Measurements from ENCODE around the gene GABRQ. TPM values are rescaled to one million over a fixed set of nuclear protein-coding genes. Genes with fewer than 3 reads are reported as not detected.

Gene GABRQ
- total and polyA plus RNA-seq, 2 donors (not counting 1 experiment from before 2014, with no cell fraction given): not detected

DNA sequence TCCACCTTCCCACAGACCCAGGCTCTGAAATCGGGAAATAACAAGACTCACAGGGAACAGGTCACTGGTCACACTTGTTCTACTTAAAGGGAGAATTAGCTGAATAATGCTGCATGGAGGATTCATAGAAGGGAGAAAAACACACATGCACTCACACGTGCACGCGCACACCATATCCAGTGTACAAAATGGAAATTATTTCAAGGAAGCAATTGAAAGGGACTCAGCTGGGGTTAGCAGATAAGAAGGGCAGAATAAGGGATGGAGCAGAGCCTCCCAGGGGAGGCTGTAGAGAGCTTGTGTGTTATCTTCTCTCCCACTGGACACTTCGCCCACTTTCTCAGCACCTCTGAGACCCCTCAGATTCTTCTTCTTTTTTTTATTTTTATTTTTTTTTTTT lies 10.3 kb downstream of the GABRQ start:
- Histone ChIP-seq H3K4me2 (ENCODE audit: extremely low read depth, insufficient read depth, low read length) (no peak overlapping the region), H3K9me3 (ENCODE audit: control insufficient read depth, insufficient read depth, low read depth, low read length) (no peaks in the 10 kb centered on the region), H3K4me3 (replicated peaks in 1 of 4; ENCODE audit: control extremely low read depth in 1 of 4, insufficient read depth in 1 of 4, low read depth in 3 of 4, low read length in 4 of 4) (no peak overlapping the region), H3K36me3 (ENCODE audit: control insufficient read depth, insufficient read depth, low read length) (no peaks in the 10 kb centered on the region), H3K4me1 (ENCODE audit: control insufficient read depth, extremely low read depth, insufficient read depth, low read length) (no peaks in the 10 kb centered on the region), H2AFZ (ENCODE audit: low read length) (no peak overlapping the region), H4K20me1 (ENCODE audit: control insufficient read depth, extremely low read depth, insufficient read depth, low read length) (no peaks in the 10 kb centered on the region), H3K9ac (ENCODE audit: insufficient read depth, low read length) (no peak overlapping the region), H3K27ac (ENCODE audit: insufficient read depth, low read length) (no peak overlapping the region), H3K27me3 (ENCODE audit: control insufficient read depth, insufficient read depth, low read length) (no peaks in the 10 kb centered on the region), H3K79me2 (ENCODE audit: control insufficient read depth, insufficient read depth, low read length) (no peaks in the 10 kb centered on the region)
- TF ChIP-seq, protein P1, sequence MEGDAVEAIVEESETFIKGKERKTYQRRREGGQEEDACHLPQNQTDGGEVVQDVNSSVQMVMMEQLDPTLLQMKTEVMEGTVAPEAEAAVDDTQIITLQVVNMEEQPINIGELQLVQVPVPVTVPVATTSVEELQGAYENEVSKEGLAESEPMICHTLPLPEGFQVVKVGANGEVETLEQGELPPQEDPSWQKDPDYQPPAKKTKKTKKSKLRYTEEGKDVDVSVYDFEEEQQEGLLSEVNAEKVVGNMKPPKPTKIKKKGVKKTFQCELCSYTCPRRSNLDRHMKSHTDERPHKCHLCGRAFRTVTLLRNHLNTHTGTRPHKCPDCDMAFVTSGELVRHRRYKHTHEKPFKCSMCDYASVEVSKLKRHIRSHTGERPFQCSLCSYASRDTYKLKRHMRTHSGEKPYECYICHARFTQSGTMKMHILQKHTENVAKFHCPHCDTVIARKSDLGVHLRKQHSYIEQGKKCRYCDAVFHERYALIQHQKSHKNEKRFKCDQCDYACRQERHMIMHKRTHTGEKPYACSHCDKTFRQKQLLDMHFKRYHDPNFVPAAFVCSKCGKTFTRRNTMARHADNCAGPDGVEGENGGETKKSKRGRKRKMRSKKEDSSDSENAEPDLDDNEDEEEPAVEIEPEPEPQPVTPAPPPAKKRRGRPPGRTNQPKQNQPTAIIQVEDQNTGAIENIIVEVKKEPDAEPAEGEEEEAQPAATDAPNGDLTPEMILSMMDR (conservative IDR thresholded peaks at IDR 0.05 in 1 of 2, IDR thresholded peaks at IDR 0.05 in 1 of 2; ENCODE audit: low read depth in 1 of 2, low read length in 2 of 2): no peak
- no peak for TF ChIP-seq EZH2 (IDR thresholded peaks at IDR 0.05; ENCODE audit: low read length, missing control alignments)
- DNase-seq (ENCODE audit: low read depth in 2 of 2): no peak

DNA sequence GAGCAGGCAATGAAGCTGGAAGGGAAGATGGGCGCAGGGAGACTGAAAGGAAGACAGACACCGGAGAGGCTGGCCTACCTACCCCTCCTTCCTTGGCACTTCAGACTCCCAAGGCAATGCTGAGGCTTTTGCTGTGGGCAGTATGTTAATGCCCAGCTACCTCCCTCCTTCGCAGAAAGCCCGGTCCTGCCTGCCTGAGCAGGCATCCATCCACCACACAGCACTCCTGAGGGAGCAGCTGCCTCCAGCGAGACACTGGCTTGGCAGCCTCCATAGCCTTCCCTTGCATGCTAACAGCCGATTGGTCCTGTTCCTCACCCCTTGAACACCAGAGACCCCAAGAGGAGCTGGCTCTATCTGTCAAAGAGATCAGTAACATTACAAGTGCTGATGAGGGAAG lies 14.4 kb downstream of the GABRQ start:
- Histone ChIP-seq H2AFZ (ENCODE audit: low read length) (no peak overlapping the region), H3K79me2 (ENCODE audit: control insufficient read depth, insufficient read depth, low read length) (no peaks in the 10 kb centered on the region), H3K4me2 (ENCODE audit: extremely low read depth, insufficient read depth, low read length) (no peak overlapping the region), H3K27me3 (ENCODE audit: control insufficient read depth, insufficient read depth, low read length) (no peaks in the 10 kb centered on the region), H4K20me1 (ENCODE audit: control insufficient read depth, extremely low read depth, insufficient read depth, low read length) (no peaks in the 10 kb centered on the region), H3K4me3 (replicated peaks in 1 of 4; ENCODE audit: control extremely low read depth in 1 of 4, insufficient read depth in 1 of 4, low read depth in 3 of 4, low read length in 4 of 4) (no peak overlapping the region), H3K36me3 (ENCODE audit: control insufficient read depth, insufficient read depth, low read length) (no peaks in the 10 kb centered on the region), H3K9ac (ENCODE audit: insufficient read depth, low read length) (no peak overlapping the region), H3K27ac (ENCODE audit: insufficient read depth, low read length) (no peak overlapping the region), H3K4me1 (ENCODE audit: control insufficient read depth, extremely low read depth, insufficient read depth, low read length) (no peaks in the 10 kb centered on the region), H3K9me3 (ENCODE audit: control insufficient read depth, insufficient read depth, low read depth, low read length) (no peaks in the 10 kb centered on the region)
- TF ChIP-seq EZH2 (IDR thresholded peaks at IDR 0.05; ENCODE audit: low read length, missing control alignments): no peak
- TF ChIP-seq, protein P1 (conservative IDR thresholded peaks at IDR 0.05 in 1 of 2, IDR thresholded peaks at IDR 0.05 in 1 of 2; ENCODE audit: low read depth in 1 of 2, low read length in 2 of 2): no peak
- no peak for DNase-seq (ENCODE audit: low read depth in 2 of 2)

DNA sequence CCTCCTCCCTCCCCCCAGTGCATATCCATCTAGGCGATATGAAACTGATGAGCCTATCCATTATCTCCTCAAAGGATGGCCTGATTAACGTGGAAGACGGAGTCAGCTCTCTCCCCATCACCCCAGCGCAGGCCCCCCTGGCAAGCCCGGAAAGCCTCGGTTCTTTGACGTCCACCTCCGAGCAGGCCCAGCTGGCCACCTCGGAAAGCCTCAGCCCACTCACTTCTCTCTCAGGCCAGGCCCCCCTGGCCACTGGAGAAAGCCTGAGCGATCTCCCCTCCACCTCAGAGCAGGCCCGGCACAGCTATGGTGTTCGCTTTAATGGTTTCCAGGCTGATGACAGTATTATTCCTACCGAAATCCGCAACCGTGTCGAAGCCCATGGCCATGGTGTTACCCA lies 14.8 kb downstream of the GABRQ start:
- Histone ChIP-seq H3K27ac (ENCODE audit: insufficient read depth, low read length) (no peak overlapping the region), H3K4me1 (ENCODE audit: control insufficient read depth, extremely low read depth, insufficient read depth, low read length) (no peaks in the 10 kb centered on the region), H3K9me3 (ENCODE audit: control insufficient read depth, insufficient read depth, low read depth, low read length) (no peaks in the 10 kb centered on the region), H4K20me1 (ENCODE audit: control insufficient read depth, extremely low read depth, insufficient read depth, low read length) (no peaks in the 10 kb centered on the region), H3K79me2 (ENCODE audit: control insufficient read depth, insufficient read depth, low read length) (no peaks in the 10 kb centered on the region), H3K9ac (ENCODE audit: insufficient read depth, low read length) (no peak overlapping the region), H3K4me2 (ENCODE audit: extremely low read depth, insufficient read depth, low read length) (no peak overlapping the region), H3K27me3 (ENCODE audit: control insufficient read depth, insufficient read depth, low read length) (no peaks in the 10 kb centered on the region), H2AFZ (ENCODE audit: low read length) (no peak overlapping the region), H3K36me3 (ENCODE audit: control insufficient read depth, insufficient read depth, low read length) (no peaks in the 10 kb centered on the region), H3K4me3 (replicated peaks in 1 of 4; ENCODE audit: control extremely low read depth in 1 of 4, insufficient read depth in 1 of 4, low read depth in 3 of 4, low read length in 4 of 4) (no peak overlapping the region)
- TF ChIP-seq, protein P1 (conservative IDR thresholded peaks at IDR 0.05 in 1 of 2, IDR thresholded peaks at IDR 0.05 in 1 of 2; ENCODE audit: low read depth in 1 of 2, low read length in 2 of 2): no peak
- DNase-seq (ENCODE audit: low read depth in 2 of 2): no peak

All from fibroblast of lung (primary cell).